Limb (tissue), 2 donors: ENCODE results near the gene CNRIP1.
"Not testable (repeated sequence)": the region's sequence is repeated elsewhere in the genome, so short reads cannot be mapped to it uniquely, and the experiment has no call there.

ENCODE experiments used
- DNase-seq, 2 donors: peaks; one replicate each; pipeline ENCODE4 v3.0.0-alpha.2; 2016; ENCODE audit errors: extremely low spot score in 2 of 2

CNRIP1 gene

GRCh38 chr2:68340226-68341061, 20.7 kb upstream of the CNRIP1 start:
- DNase-seq, result no peak

GRCh38 chr2:68336192-68336591, 16.4 kb upstream of the CNRIP1 start:
- no peak for DNase-seq

GRCh38 chr2:68333931-68334330, 14.2 kb upstream of the CNRIP1 start:
- no peak for DNase-seq

GRCh38 chr2:68333009-68333408, 13.3 kb upstream of the CNRIP1 start:
- no peak for DNase-seq

- DNase-seq, result no peak
Observed at GRCh38 chr2:68330691-68331090, 10.9 kb upstream of the CNRIP1 start.

GRCh38 chr2:68328901-68329300, 9.2 kb upstream of the CNRIP1 start:
- DNase-seq, result no peak

- no peak for DNase-seq
Observed at GRCh38 chr2:68325056-68325455, 5.3 kb upstream of the CNRIP1 start.

- DNase-seq, result peak; percentile 10 to 58
Observed at GRCh38 chr2:68320118-68320641, 431 bp upstream of the CNRIP1 start.

GRCh38 chr2:68318914-68319397, 793 bp downstream of the CNRIP1 start:
- DNase-seq, result no peak

GRCh38 chr2:68317971-68318913, 1.5 kb downstream of the CNRIP1 start:
- peak in 1 of 2 donors; percentile 57 for DNase-seq

- DNase-seq, result no peak
Observed at GRCh38 chr2:68316111-68316510, 3.6 kb downstream of the CNRIP1 start.

GRCh38 chr2:68311033-68311432, 8.7 kb downstream of the CNRIP1 start:
- no peak for DNase-seq

- no peak for DNase-seq
Observed at GRCh38 chr2:68309426-68309825, 10.3 kb downstream of the CNRIP1 start.

GRCh38 chr2:68303902-68304272, 15.9 kb downstream of the CNRIP1 start:
- DNase-seq, result not testable (repeated sequence)

GRCh38 chr2:68303033-68303901, 16.5 kb downstream of the CNRIP1 start:
- DNase-seq, result no peak

GRCh38 chr2:68302281-68302875, 17.4 kb downstream of the CNRIP1 start:
- no peak for DNase-seq

- DNase-seq, result no peak
Observed at GRCh38 chr2:68295516-68295915, 24.2 kb downstream of the CNRIP1 start.

- DNase-seq, result no peak
Observed at GRCh38 chr2:68294913-68295312, 24.8 kb downstream of the CNRIP1 start.

- DNase-seq, result no peak
Observed at GRCh38 chr2:68294187-68294586, 25.6 kb downstream of the CNRIP1 start.

GRCh38 chr2:68293755-68294154, 26.0 kb downstream of the CNRIP1 start:
- no peak for DNase-seq

- no peak for DNase-seq
Observed at GRCh38 chr2:68293024-68293423, 26.7 kb downstream of the CNRIP1 start.
